ENCODE results near the gene GET4.
"Not testable (repeated sequence)": the region's sequence is repeated elsewhere in the genome, so short reads cannot be mapped to it uniquely, and the experiment has no call there.

Gene GET4

GRCh38 chr7:931871-932650, 55.7 kb downstream of the GET4 start:
- no peak for DNase-seq

GRCh38 chr7:932651-932975, 56.3 kb downstream of the GET4 start:
- no peak for DNase-seq

GRCh38 chr7:934469-935163, 58.3 kb downstream of the GET4 start:
- no peak for DNase-seq

GRCh38 chr7:935164-935873, 59.0 kb downstream of the GET4 start:
- DNase-seq: no peak

- DNase-seq: no peak
Measured at GRCh38 chr7:935874-936385, 59.6 kb downstream of the GET4 start.

GRCh38 chr7:936386-937054, 60.2 kb downstream of the GET4 start:
- peak; percentile 78 for DNase-seq

GRCh38 chr7:937856-938484, 61.6 kb downstream of the GET4 start:
- DNase-seq: no peak

GRCh38 chr7:938546-939185, 62.3 kb downstream of the GET4 start:
- DNase-seq: no peak

- DNase-seq: no peak
Measured at GRCh38 chr7:939843-940242, 63.5 kb downstream of the GET4 start.

GRCh38 chr7:940599-941408, 64.5 kb downstream of the GET4 start:
- DNase-seq: no peak

GRCh38 chr7:943793-944192, 67.4 kb downstream of the GET4 start:
- DNase-seq: not testable (repeated sequence)

- no peak for DNase-seq
Measured at GRCh38 chr7:944744-945143, 68.4 kb downstream of the GET4 start.

- DNase-seq: no peak
Measured at GRCh38 chr7:945147-945555, 68.8 kb downstream of the GET4 start.

GRCh38 chr7:945556-946255, 69.4 kb downstream of the GET4 start:
- DNase-seq: no peak
